ENCODE data around the gene ME1.

DNA sequence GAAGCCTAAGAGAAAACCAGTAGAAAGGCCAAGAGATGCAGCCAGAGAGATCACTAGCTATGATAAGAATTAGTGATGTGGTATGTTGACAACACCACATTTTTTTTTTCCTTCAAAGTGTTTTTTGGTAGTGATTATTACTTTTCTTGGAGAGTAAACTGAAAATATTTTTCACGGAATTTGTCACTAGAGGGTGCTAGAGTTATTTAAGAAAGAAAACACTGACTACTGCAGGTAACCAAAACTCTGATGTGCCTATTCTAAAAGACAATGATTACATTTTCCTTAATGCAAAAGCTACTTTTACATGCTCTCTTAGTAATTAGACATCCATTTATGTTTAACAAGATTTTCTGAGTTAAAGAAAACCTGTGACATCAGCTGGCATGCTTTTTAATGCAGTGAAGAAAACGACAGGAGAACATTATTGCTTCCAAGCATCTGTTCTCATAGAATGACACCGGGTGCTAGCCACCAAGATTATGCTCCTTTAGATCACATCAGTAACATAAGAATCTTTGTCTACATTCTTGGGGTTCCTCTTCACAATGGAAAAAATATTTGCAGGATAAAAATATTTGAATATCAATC is 208.9 kb downstream of the ME1 start:
- no peak for TF ChIP-seq POLR2AphosphoS5 (IDR thresholded peaks at IDR 0.05)
- TF ChIP-seq, protein P1, sequence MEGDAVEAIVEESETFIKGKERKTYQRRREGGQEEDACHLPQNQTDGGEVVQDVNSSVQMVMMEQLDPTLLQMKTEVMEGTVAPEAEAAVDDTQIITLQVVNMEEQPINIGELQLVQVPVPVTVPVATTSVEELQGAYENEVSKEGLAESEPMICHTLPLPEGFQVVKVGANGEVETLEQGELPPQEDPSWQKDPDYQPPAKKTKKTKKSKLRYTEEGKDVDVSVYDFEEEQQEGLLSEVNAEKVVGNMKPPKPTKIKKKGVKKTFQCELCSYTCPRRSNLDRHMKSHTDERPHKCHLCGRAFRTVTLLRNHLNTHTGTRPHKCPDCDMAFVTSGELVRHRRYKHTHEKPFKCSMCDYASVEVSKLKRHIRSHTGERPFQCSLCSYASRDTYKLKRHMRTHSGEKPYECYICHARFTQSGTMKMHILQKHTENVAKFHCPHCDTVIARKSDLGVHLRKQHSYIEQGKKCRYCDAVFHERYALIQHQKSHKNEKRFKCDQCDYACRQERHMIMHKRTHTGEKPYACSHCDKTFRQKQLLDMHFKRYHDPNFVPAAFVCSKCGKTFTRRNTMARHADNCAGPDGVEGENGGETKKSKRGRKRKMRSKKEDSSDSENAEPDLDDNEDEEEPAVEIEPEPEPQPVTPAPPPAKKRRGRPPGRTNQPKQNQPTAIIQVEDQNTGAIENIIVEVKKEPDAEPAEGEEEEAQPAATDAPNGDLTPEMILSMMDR (IDR thresholded peaks at IDR 0.05): peak in 3 of 4 experiments; percentile 41 to 54 (median 49)

Measured in prostate gland (tissue), 2 donors.